Right renal pelvis (tissue), 4 donors: ENCODE results near the gene LRRTM3. TPM values are rescaled to one million over a fixed set of nuclear protein-coding genes. Genes with fewer than 3 reads are reported as not detected.

Experiments used
- DNase-seq, 4 donors: peaks; one replicate each; pipeline ENCODE4 v3.0.0-alpha.2; 2013; ENCODE audit warnings: low read depth in 4 of 4, low spot score in 3 of 4, missing footprints in 1 of 4
- polyA plus RNA-seq, 4 donors: library from polyadenylated mRNA; unstranded; fragments of 120-200 nt; gene quantifications; one replicate each; pipeline ENCODE4 v1.2.1, GENCODE V29; 2013; ENCODE audit not compliant: insufficient read length in 4 of 4

LRRTM3 gene
- polyA plus RNA-seq, 4 donors, result 4.2 to 6.6 (median 5.3) TPM

DNA sequence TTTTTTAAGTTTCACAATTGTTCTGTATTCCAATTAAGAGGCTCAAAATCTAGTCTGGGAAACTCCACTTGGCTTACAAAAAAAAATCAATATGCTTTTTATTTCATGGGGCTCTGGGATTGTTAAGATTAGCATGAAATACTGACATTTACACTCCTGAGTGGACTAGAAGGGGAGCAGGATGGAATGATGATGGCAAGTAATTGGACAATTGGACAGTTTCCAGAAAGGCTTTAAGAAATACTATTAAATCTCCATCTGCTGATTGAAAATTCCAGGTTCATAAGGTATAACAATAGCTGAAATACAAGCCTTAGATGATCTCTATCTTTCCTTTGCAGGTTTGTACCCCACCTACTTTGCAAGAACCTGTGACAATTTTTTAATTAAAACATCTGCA lies 184.4 kb downstream of the LRRTM3 start:
- DNase-seq, result no peak

DNA sequence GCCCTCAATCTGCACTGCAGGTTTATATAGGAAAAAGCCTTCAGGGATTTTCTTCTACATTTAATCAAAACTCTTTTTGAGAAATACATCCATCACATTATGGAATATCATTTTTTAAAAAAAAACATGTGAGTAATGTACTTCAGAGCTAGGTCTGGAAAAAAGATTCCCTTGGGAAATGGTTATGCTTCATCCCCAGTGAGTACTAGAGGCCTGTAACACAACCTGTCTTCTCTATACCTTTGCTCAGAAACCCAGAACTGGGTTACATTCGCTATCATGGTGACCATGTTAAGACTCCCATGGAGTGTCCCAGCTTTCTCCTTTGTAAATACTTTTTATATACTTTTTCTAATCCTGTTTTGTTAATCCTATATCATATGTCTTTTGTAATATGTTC lies 186.9 kb downstream of the LRRTM3 start:
- DNase-seq, result no peak

GRCh38 chr10:67114945-67115344 lies 189.1 kb downstream of the LRRTM3 start:
- DNase-seq, result no peak

DNA sequence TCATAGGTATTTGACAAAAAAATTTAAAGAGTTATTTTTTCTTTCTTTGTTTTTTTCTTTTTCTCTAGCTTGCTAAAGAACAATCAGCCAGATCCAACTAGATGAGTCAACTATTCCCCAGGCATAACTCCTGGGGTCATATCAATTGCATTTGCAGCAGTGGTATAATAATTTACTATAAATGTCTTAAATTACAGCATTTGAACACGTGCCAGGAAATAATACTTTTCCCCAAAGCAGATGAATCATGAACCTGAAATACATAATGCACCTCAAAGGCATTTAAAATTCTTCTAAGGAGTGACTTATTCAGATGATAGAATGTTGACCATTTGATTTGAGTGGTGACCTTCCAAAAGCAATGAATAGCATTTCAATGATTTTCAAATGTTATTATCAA lies 190.1 kb downstream of the LRRTM3 start:
- no peak for DNase-seq

DNA sequence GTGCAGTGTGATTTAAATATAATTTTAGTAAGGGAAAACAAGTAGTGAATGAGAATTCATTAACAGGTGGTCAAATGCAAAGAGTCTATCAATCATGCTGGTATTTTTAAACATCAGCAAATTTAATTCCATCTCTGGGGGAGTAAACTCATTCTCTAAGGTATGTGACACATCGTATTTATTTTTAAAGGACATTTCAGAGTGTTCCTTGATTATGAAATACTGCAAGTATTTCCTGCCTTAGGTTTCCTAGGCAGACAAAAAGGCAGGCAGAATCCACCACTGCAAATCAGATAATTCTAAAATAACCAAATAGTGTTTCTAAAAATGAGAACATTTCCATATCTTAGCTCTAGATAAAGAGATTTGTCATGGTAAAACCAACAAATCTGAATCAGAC lies 193.8 kb downstream of the LRRTM3 start:
- DNase-seq, result no peak

- no peak for DNase-seq
These were observed 201.6 kb downstream of the LRRTM3 start for GRCh38 chr10:67127441-67127840.

GRCh38 chr10:67140641-67141040 lies 214.8 kb downstream of the LRRTM3 start:
- no peak for DNase-seq

DNA sequence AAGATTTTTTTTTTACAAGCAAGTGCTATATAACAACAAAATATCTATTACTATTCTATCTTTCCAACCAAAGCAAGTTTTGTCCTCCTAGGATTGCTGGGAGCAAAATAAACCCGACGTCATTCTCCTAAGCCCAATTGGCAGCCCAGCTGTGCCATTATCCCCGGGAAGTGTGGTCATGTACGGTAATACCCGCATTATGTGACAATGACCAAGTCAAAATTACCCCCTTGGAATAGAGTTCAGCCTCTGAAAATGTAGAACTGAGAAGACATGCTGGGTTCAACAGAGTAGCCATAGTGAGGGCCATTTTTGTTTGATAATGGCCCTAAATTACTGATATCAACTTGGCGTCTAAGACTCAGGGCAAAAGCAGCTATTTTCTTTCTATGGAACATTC lies 215.5 kb downstream of the LRRTM3 start:
- DNase-seq, result no peak

GRCh38 chr10:67144530-67144929 lies 218.7 kb downstream of the LRRTM3 start:
- DNase-seq, result no peak
